ENCODE results near the gene DMXL2.
"Not testable (repeated sequence)": the region's sequence is repeated elsewhere in the genome, so short reads cannot be mapped to it uniquely, and the experiment has no call there.

DMXL2 gene

GRCh38 chr15:51448622-51449399 is 173.8 kb downstream of the DMXL2 start:
- H3K4me3 ChIP-seq (ENCODE audit: low read length) = no peak overlapping the region
- H3K4me1 ChIP-seq (ENCODE audit: control insufficient read depth, insufficient read depth, low read length) = no peaks in the 10 kb centered on the region
- DNase-seq (ENCODE audit: low read depth, low spot score) = no peak
- H3K36me3 ChIP-seq (ENCODE audit: control insufficient read depth, insufficient read depth, low read length) = no peaks in the 10 kb centered on the region
- no CpG with 5 or more reads among the region's 7 CpGs for WGBS (ENCODE audit: insufficient coverage, insufficient read length)
- no peaks in the 10 kb centered on the region for H3K9me3 ChIP-seq (ENCODE audit: control insufficient read depth, insufficient read depth, low read length)
- no peak overlapping the region for H3K27ac ChIP-seq (ENCODE audit: low read length)
- H3K27me3 ChIP-seq (ENCODE audit: control insufficient read depth, insufficient read depth, low read length) = no peaks in the 10 kb centered on the region

GRCh38 chr15:51447855-51448621 is 174.5 kb downstream of the DMXL2 start:
- Histone ChIP-seq H3K27ac (ENCODE audit: low read length) (no peak overlapping the region), H3K27me3 (ENCODE audit: control insufficient read depth, insufficient read depth, low read length) (no peaks in the 10 kb centered on the region), H3K4me3 (ENCODE audit: low read length) (no peak overlapping the region), H3K4me1 (ENCODE audit: control insufficient read depth, insufficient read depth, low read length) (no peaks in the 10 kb centered on the region), H3K36me3 (ENCODE audit: control insufficient read depth, insufficient read depth, low read length) (no peaks in the 10 kb centered on the region), H3K9me3 (ENCODE audit: control insufficient read depth, insufficient read depth, low read length) (no peaks in the 10 kb centered on the region)
- no peak for DNase-seq (ENCODE audit: low read depth, low spot score)
- WGBS (ENCODE audit: insufficient coverage, insufficient read length) = no CpG with 5 or more reads among the region's 4 CpGs

- not testable (repeated sequence) for H3K4me3 ChIP-seq (ENCODE audit: low read length); H3K27me3 ChIP-seq (ENCODE audit: control insufficient read depth, insufficient read depth, low read length); H3K36me3 ChIP-seq (ENCODE audit: control insufficient read depth, insufficient read depth, low read length); DNase-seq (ENCODE audit: low read depth, low spot score); H3K9me3 ChIP-seq (ENCODE audit: control insufficient read depth, insufficient read depth, low read length); H3K27ac ChIP-seq (ENCODE audit: low read length); H3K4me1 ChIP-seq (ENCODE audit: control insufficient read depth, insufficient read depth, low read length)
- no CpG with 5 or more reads among the region's 5 CpGs for WGBS (ENCODE audit: insufficient coverage, insufficient read length)
Observed at GRCh38 chr15:51446029-51446744, 176.4 kb downstream of the DMXL2 start.

- Histone ChIP-seq H3K9me3 (ENCODE audit: control insufficient read depth, insufficient read depth, low read length) (no peaks in the 10 kb centered on the region; the same call in 1 of the 2 replicates), H3K36me3 (ENCODE audit: control insufficient read depth, insufficient read depth, low read length) (no peaks in the 10 kb centered on the region), H3K27ac (ENCODE audit: low read length) (no peak overlapping the region), H3K27me3 (ENCODE audit: control insufficient read depth, insufficient read depth, low read length) (no peaks in the 10 kb centered on the region), H3K4me1 (ENCODE audit: control insufficient read depth, insufficient read depth, low read length) (no peaks in the 10 kb centered on the region), H3K4me3 (ENCODE audit: low read length) (no peak overlapping the region)
- DNase-seq (ENCODE audit: low read depth, low spot score) = no peak
- no CpG with 5 or more reads among the region's 1 CpG for WGBS (ENCODE audit: insufficient coverage, insufficient read length)
Observed at GRCh38 chr15:51444807-51445206, 177.8 kb downstream of the DMXL2 start.

GRCh38 chr15:51444112-51444511 is 178.5 kb downstream of the DMXL2 start:
- WGBS (ENCODE audit: insufficient coverage, insufficient read length) = no CpG with 5 or more reads among the region's 1 CpG
- no peaks in the 10 kb centered on the region for H3K4me1 ChIP-seq (ENCODE audit: control insufficient read depth, insufficient read depth, low read length)

GRCh38 chr15:51443282-51443914 is 179.2 kb downstream of the DMXL2 start:
- WGBS (ENCODE audit: insufficient coverage, insufficient read length) = no CpG with 5 or more reads among the region's 4 CpGs
- Histone ChIP-seq H3K27ac (ENCODE audit: low read length) (no peak overlapping the region), H3K4me1 (ENCODE audit: control insufficient read depth, insufficient read depth, low read length) (no peaks in the 10 kb centered on the region), H3K36me3 (ENCODE audit: control insufficient read depth, insufficient read depth, low read length) (no peaks in the 10 kb centered on the region), H3K27me3 (ENCODE audit: control insufficient read depth, insufficient read depth, low read length) (no peaks in the 10 kb centered on the region), H3K9me3 (ENCODE audit: control insufficient read depth, insufficient read depth, low read length) (no peaks in the 10 kb centered on the region; the same call in 1 of the 2 replicates), H3K4me3 (ENCODE audit: low read length) (no peak overlapping the region)
- DNase-seq (ENCODE audit: low read depth, low spot score) = no peak

More at GRCh38 chr15:51444112-51444511, 178.5 kb downstream of the DMXL2 start:
- Histone ChIP-seq H3K27me3 (ENCODE audit: control insufficient read depth, insufficient read depth, low read length) (no peaks in the 10 kb centered on the region), H3K9me3 (ENCODE audit: control insufficient read depth, insufficient read depth, low read length) (no peaks in the 10 kb centered on the region; the same call in 1 of the 2 replicates), H3K36me3 (ENCODE audit: control insufficient read depth, insufficient read depth, low read length) (no peaks in the 10 kb centered on the region), H3K4me3 (ENCODE audit: low read length) (no peak overlapping the region), H3K27ac (ENCODE audit: low read length) (no peak overlapping the region)
- DNase-seq (ENCODE audit: low read depth, low spot score) = no peak

GRCh38 chr15:51438526-51438925 is 184.0 kb downstream of the DMXL2 start:
- Histone ChIP-seq H3K27ac (ENCODE audit: low read length) (no peak overlapping the region), H3K4me3 (ENCODE audit: low read length) (no peak overlapping the region), H3K27me3 (ENCODE audit: control insufficient read depth, insufficient read depth, low read length) (no peaks in the 10 kb centered on the region), H3K9me3 (ENCODE audit: control insufficient read depth, insufficient read depth, low read length) (no peaks in the 10 kb centered on the region; the same call in 1 of the 2 replicates), H3K36me3 (ENCODE audit: control insufficient read depth, insufficient read depth, low read length) (no peaks in the 10 kb centered on the region), H3K4me1 (ENCODE audit: control insufficient read depth, insufficient read depth, low read length) (no peaks in the 10 kb centered on the region)
- WGBS (ENCODE audit: insufficient coverage, insufficient read length) = no CpG with 5 or more reads among the region's 2 CpGs
- no peak for DNase-seq (ENCODE audit: low read depth, low spot score)

GRCh38 chr15:51425517-51426040 is 197.0 kb downstream of the DMXL2 start:
- no CpG with 5 or more reads among the region's 1 CpG for WGBS (ENCODE audit: insufficient coverage, insufficient read length)
- Histone ChIP-seq H3K27me3 (ENCODE audit: control insufficient read depth, insufficient read depth, low read length) (no peaks in the 10 kb centered on the region), H3K36me3 (ENCODE audit: control insufficient read depth, insufficient read depth, low read length) (no peaks in the 10 kb centered on the region), H3K9me3 (ENCODE audit: control insufficient read depth, insufficient read depth, low read length) (no peaks in the 10 kb centered on the region; the same call in 1 of the 2 replicates), H3K27ac (ENCODE audit: low read length) (no peak overlapping the region), H3K4me1 (ENCODE audit: control insufficient read depth, insufficient read depth, low read length) (no peaks in the 10 kb centered on the region; the same call in 1 of the 2 replicates), H3K4me3 (ENCODE audit: low read length) (no peak overlapping the region)
- DNase-seq (ENCODE audit: low read depth, low spot score) = no peak

GRCh38 chr15:51424780-51425179 is 197.8 kb downstream of the DMXL2 start:
- H3K4me1 ChIP-seq (ENCODE audit: control insufficient read depth, insufficient read depth, low read length) = no peaks in the 10 kb centered on the region; the same call in 1 of the 2 replicates
- H3K36me3 ChIP-seq (ENCODE audit: control insufficient read depth, insufficient read depth, low read length) = no peaks in the 10 kb centered on the region

GRCh38 chr15:51423040-51423439 is 199.5 kb downstream of the DMXL2 start:
- H3K27ac ChIP-seq (ENCODE audit: low read length); H3K36me3 ChIP-seq (ENCODE audit: control insufficient read depth, insufficient read depth, low read length); DNase-seq (ENCODE audit: low read depth, low spot score); H3K4me3 ChIP-seq (ENCODE audit: low read length); H3K9me3 ChIP-seq (ENCODE audit: control insufficient read depth, insufficient read depth, low read length); H3K27me3 ChIP-seq (ENCODE audit: control insufficient read depth, insufficient read depth, low read length); H3K4me1 ChIP-seq (ENCODE audit: control insufficient read depth, insufficient read depth, low read length): not testable (repeated sequence)
- WGBS (ENCODE audit: insufficient coverage, insufficient read length) = no CpG with 5 or more reads among the region's 16 CpGs

More at GRCh38 chr15:51424780-51425179, 197.8 kb downstream of the DMXL2 start:
- H3K4me3 ChIP-seq (ENCODE audit: low read length) = no peak overlapping the region
- no peaks in the 10 kb centered on the region for H3K27me3 ChIP-seq (ENCODE audit: control insufficient read depth, insufficient read depth, low read length)
- no CpG with 5 or more reads among the region's 1 CpG for WGBS (ENCODE audit: insufficient coverage, insufficient read length)
- DNase-seq (ENCODE audit: low read depth, low spot score) = no peak
- H3K27ac ChIP-seq (ENCODE audit: low read length) = no peak overlapping the region
- no peaks in the 10 kb centered on the region; the same call in 1 of the 2 replicates for H3K9me3 ChIP-seq (ENCODE audit: control insufficient read depth, insufficient read depth, low read length)

All from iPS DF 6.9 (cell line).